Measurements from ENCODE around the gene MRM2. TPM values are rescaled to one million over a fixed set of nuclear protein-coding genes. Genes with fewer than 3 reads are reported as not detected.

MRM2 gene
- total RNA-seq, 1 donor from 2014 or later: 22.6 TPM

- Histone ChIP-seq H3K9me3 (ENCODE audit: insufficient read depth, low read depth, low read length) (no peaks in the 10 kb centered on the region), H3K4me3 (ENCODE audit: insufficient read depth, low read depth, low read length) (no peak overlapping the region), H3K36me3 (ENCODE audit: insufficient read depth, low read length) (peaks cover 16% of the 10 kb centered on the region), H3K4me2 (ENCODE audit: low read length) (no peak overlapping the region), H4K20me1 (ENCODE audit: insufficient read depth, low read length) (peaks cover 47% of the 10 kb centered on the region), H3K27me3 (ENCODE audit: insufficient read depth, low read length) (no peaks in the 10 kb centered on the region), H3K27ac (ENCODE audit: low read depth, low read length) (no peak overlapping the region), H3K9ac (ENCODE audit: low read length) (no peak overlapping the region), H3K79me2 (ENCODE audit: insufficient read depth, low read length) (peaks cover 16% of the 10 kb centered on the region), H3K4me1 (ENCODE audit: insufficient read depth, low read length) (no peaks in the 10 kb centered on the region), H2AFZ (ENCODE audit: low read depth, low read length) (no peak overlapping the region)
- Mint-ChIP-seq H3K4me3 (ENCODE audit: unreplicated experiment) (no peak overlapping the region), H3K4me1 (ENCODE audit: low read depth, unreplicated experiment) (no peaks in the 10 kb centered on the region), H3K36me3 (ENCODE audit: low read depth, unreplicated experiment) (peaks cover 26% of the 10 kb centered on the region), H3K27ac (ENCODE audit: unreplicated experiment) (no peak overlapping the region), H3K27me3 (ENCODE audit: low read depth, unreplicated experiment) (no peaks in the 10 kb centered on the region), H3K9me3 (ENCODE audit: unreplicated experiment) (peaks cover 3% of the 10 kb centered on the region)
- DNase-seq (ENCODE audit: low read depth) (no peak), FAIRE-seq (no peak)
- TF ChIP-seq CTCF (IDR thresholded peaks at IDR 0.05; ENCODE audit: insufficient read depth, low read depth, low read length) (no peak), EZH2 (IDR thresholded peaks at IDR 0.05; ENCODE audit: insufficient read depth, low read length) (no peak)
These were observed 23.6 kb downstream of the MRM2 start for GRCh38 chr7:2218444-2218785.

GRCh38 chr7:2217716-2218443 lies 24.1 kb downstream of the MRM2 start:
- DNase-seq (ENCODE audit: low read depth) (no peak), FAIRE-seq (no peak)
- TF ChIP-seq CTCF (IDR thresholded peaks at IDR 0.05; ENCODE audit: insufficient read depth, low read depth, low read length) (peak; percentile 5), EZH2 (IDR thresholded peaks at IDR 0.05; ENCODE audit: insufficient read depth, low read length) (no peak)
- H3K27me3 Mint-ChIP-seq (ENCODE audit: low read depth, unreplicated experiment): no peaks in the 10 kb centered on the region
- Histone ChIP-seq H3K4me2 (ENCODE audit: low read length) (no peak overlapping the region), H3K36me3 (ENCODE audit: insufficient read depth, low read length) (peaks cover 16% of the 10 kb centered on the region), H3K4me3 (ENCODE audit: insufficient read depth, low read depth, low read length) (no peak overlapping the region), H4K20me1 (ENCODE audit: insufficient read depth, low read length) (peaks cover 48% of the 10 kb centered on the region), H3K9ac (ENCODE audit: low read length) (no peak overlapping the region), H2AFZ (ENCODE audit: low read depth, low read length) (no peak overlapping the region), H3K9me3 (ENCODE audit: insufficient read depth, low read depth, low read length) (no peaks in the 10 kb centered on the region), H3K4me1 (ENCODE audit: insufficient read depth, low read length) (no peaks in the 10 kb centered on the region), H3K79me2 (ENCODE audit: insufficient read depth, low read length) (peaks cover 16% of the 10 kb centered on the region), H3K27me3 (ENCODE audit: insufficient read depth, low read length) (no peaks in the 10 kb centered on the region), H3K27ac (ENCODE audit: low read depth, low read length) (no peak overlapping the region)
- H3K4me3 Mint-ChIP-seq (ENCODE audit: unreplicated experiment): peak overlapping the region; percentile 45
- peaks cover 3% of the 10 kb centered on the region for H3K9me3 Mint-ChIP-seq (ENCODE audit: unreplicated experiment)
- H3K4me1 Mint-ChIP-seq (ENCODE audit: low read depth, unreplicated experiment): no peaks in the 10 kb centered on the region
- H3K27ac Mint-ChIP-seq (ENCODE audit: unreplicated experiment): no peak overlapping the region
- H3K36me3 Mint-ChIP-seq (ENCODE audit: low read depth, unreplicated experiment): peaks cover 26% of the 10 kb centered on the region

GRCh38 chr7:2217206-2217605 lies 24.8 kb downstream of the MRM2 start:
- H3K36me3 ChIP-seq (ENCODE audit: insufficient read depth, low read length): peaks cover 19% of the 10 kb centered on the region
- H2AFZ ChIP-seq (ENCODE audit: low read depth, low read length): no peak overlapping the region
- no peaks in the 10 kb centered on the region for H3K27me3 ChIP-seq (ENCODE audit: insufficient read depth, low read length)
- peaks cover 12% of the 10 kb centered on the region for H3K79me2 ChIP-seq (ENCODE audit: insufficient read depth, low read length)
- Mint-ChIP-seq H3K27ac (ENCODE audit: unreplicated experiment) (no peak overlapping the region), H3K4me1 (ENCODE audit: low read depth, unreplicated experiment) (peaks cover 2% of the 10 kb centered on the region), H3K36me3 (ENCODE audit: low read depth, unreplicated experiment) (peaks cover 28% of the 10 kb centered on the region), H3K4me3 (ENCODE audit: unreplicated experiment) (no peak overlapping the region), H3K9me3 (ENCODE audit: unreplicated experiment) (peaks cover 3% of the 10 kb centered on the region), H3K27me3 (ENCODE audit: low read depth, unreplicated experiment) (no peaks in the 10 kb centered on the region)
- FAIRE-seq (no peak), DNase-seq (ENCODE audit: low read depth) (no peak)
- H3K9ac ChIP-seq (ENCODE audit: low read length): no peak overlapping the region
- no peaks in the 10 kb centered on the region for H3K9me3 ChIP-seq (ENCODE audit: insufficient read depth, low read depth, low read length)
- H3K27ac ChIP-seq (ENCODE audit: low read depth, low read length): no peak overlapping the region
- no peak overlapping the region for H3K4me3 ChIP-seq (ENCODE audit: insufficient read depth, low read depth, low read length)
- TF ChIP-seq EZH2 (IDR thresholded peaks at IDR 0.05; ENCODE audit: insufficient read depth, low read length) (no peak), CTCF (IDR thresholded peaks at IDR 0.05; ENCODE audit: insufficient read depth, low read depth, low read length) (no peak)
- H3K4me1 ChIP-seq (ENCODE audit: insufficient read depth, low read length): no peaks in the 10 kb centered on the region
- H3K4me2 ChIP-seq (ENCODE audit: low read length): no peak overlapping the region
- H4K20me1 ChIP-seq (ENCODE audit: insufficient read depth, low read length): peaks cover 44% of the 10 kb centered on the region
